ENCODE measurements around the gene UQCRFS1.

UQCRFS1 gene

DNA sequence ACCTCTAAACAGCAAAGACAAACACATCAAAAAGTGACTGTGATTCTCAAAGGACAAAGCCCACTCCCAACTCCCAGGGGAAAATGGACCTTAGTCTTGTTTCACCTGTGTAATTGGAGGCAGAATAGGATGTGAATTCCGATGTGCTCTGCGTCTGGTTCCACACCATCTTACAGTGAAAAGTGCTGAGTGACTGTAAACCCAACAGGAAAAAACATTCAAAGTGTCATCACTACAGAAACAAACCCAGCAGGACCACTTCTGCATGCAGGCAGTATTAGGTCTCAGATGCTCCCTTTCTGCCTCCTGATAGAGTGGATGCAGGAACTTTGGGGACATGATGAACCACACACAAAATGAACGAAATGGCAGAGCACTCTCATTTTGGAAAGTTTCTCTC is 6.5 kb downstream of the UQCRFS1 start:
- Histone ChIP-seq H4K8ac (ENCODE audit: low read depth, low read length) (no peak overlapping the region), H3K23ac (ENCODE audit: low read length) (no peak overlapping the region), H2AK5ac (ENCODE audit: low read length) (no peak overlapping the region), H3K4me1 (ENCODE audit: control insufficient read depth in 1 of 2, insufficient read depth in 2 of 2, low read length in 2 of 2) (no peaks in the 10 kb centered on the region), H3K27me3 (ENCODE audit: insufficient read depth, low read length) (no peaks in the 10 kb centered on the region), H3K9ac (ENCODE audit: low read length) (no peak overlapping the region), H2BK120ac (ENCODE audit: insufficient read depth, low read length, poor library complexity) (no peak overlapping the region), H3K27ac (ENCODE audit: low read depth, low read length) (no peak overlapping the region), H2BK5ac (ENCODE audit: low read depth, low read length, poor library complexity) (no peak overlapping the region), H3K9me3 (ENCODE audit: insufficient read depth, low read depth, low read length) (no peaks in the 10 kb centered on the region), H3K4me3 (ENCODE audit: low read depth, low read length) (no peak overlapping the region), H3K79me2 (ENCODE audit: control insufficient read depth, insufficient read depth, low read length, poor library complexity) (peaks cover 1% of the 10 kb centered on the region), H3K4me2 (ENCODE audit: low read length) (no peak overlapping the region), H2AFZ (ENCODE audit: insufficient read depth, low read length, poor library complexity) (no peak overlapping the region), H3K14ac (ENCODE audit: low read length) (no peak overlapping the region), H3K18ac (ENCODE audit: low read length) (no peak overlapping the region), H4K12ac (ENCODE audit: low read depth, low read length) (no peak overlapping the region), H2BK12ac (ENCODE audit: low read length) (no peak overlapping the region), H4K91ac (ENCODE audit: low read depth, low read length) (no peak overlapping the region), H3K36me3 (ENCODE audit: control insufficient read depth in 1 of 2, insufficient read depth in 2 of 2, low read length in 2 of 2) (peaks cover 2 to 11% of the 10 kb centered on the region in 2 experiments), H3K79me1 (ENCODE audit: low read length) (no peaks in the 10 kb centered on the region), H3K4ac (ENCODE audit: low read depth, low read length) (no peak overlapping the region)
- no CpG with 5 or more reads among the region's 3 CpGs for WGBS (ENCODE audit: extremely low coverage, insufficient coverage, insufficient read length)
- DNase-seq: no peak

DNA sequence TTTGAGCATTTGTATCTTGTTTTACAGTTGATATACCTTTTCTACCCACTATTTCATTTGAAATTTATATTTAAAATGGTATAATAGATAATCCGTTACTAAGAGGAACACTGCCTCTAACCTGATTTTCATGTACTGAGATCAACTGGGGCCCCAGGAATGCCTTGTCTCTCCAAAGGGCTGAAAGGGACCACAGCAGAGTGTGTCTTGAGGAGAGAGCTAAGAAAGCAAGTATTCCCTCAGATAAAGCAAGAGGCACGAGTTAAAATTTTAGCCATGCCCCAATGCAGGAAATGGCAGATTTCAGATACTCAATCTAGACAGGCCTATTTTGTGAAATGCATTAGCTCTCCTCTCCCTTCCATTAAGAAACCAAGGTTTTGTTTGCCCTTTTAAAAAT is 10.7 kb downstream of the UQCRFS1 start:
- Histone ChIP-seq H3K23ac (ENCODE audit: low read length) (no peak overlapping the region), H4K8ac (ENCODE audit: low read depth, low read length) (no peak overlapping the region), H2BK12ac (ENCODE audit: low read length) (no peak overlapping the region), H2AFZ (ENCODE audit: insufficient read depth, low read length, poor library complexity) (no peak overlapping the region), H3K36me3 (ENCODE audit: control insufficient read depth in 1 of 2, insufficient read depth in 2 of 2, low read length in 2 of 2) (peaks cover 0 to 8% of the 10 kb centered on the region in 2 experiments), H3K18ac (ENCODE audit: low read length) (no peak overlapping the region), H2AK5ac (ENCODE audit: low read length) (no peak overlapping the region), H3K79me1 (ENCODE audit: low read length) (no peaks in the 10 kb centered on the region), H3K9me3 (ENCODE audit: insufficient read depth, low read depth, low read length) (no peaks in the 10 kb centered on the region), H3K27me3 (ENCODE audit: insufficient read depth, low read length) (no peaks in the 10 kb centered on the region), H3K9ac (ENCODE audit: low read length) (no peak overlapping the region), H3K4me2 (ENCODE audit: low read length) (no peak overlapping the region), H2BK120ac (ENCODE audit: insufficient read depth, low read length, poor library complexity) (no peak overlapping the region), H4K91ac (ENCODE audit: low read depth, low read length) (no peak overlapping the region), H3K4me3 (ENCODE audit: low read depth, low read length) (no peak overlapping the region), H3K27ac (ENCODE audit: low read depth, low read length) (no peak overlapping the region), H4K12ac (ENCODE audit: low read depth, low read length) (no peak overlapping the region), H3K14ac (ENCODE audit: low read length) (no peak overlapping the region), H3K4me1 (ENCODE audit: control insufficient read depth in 1 of 2, insufficient read depth in 2 of 2, low read length in 2 of 2) (no peaks in the 10 kb centered on the region), H2BK5ac (ENCODE audit: low read depth, low read length, poor library complexity) (no peak overlapping the region), H3K79me2 (ENCODE audit: control insufficient read depth, insufficient read depth, low read length, poor library complexity) (no peaks in the 10 kb centered on the region), H3K4ac (ENCODE audit: low read depth, low read length) (no peak overlapping the region)
- no peak for DNase-seq
- no CpG with 5 or more reads among the region's 2 CpGs for WGBS (ENCODE audit: extremely low coverage, insufficient coverage, insufficient read length)

GRCh38 chr19:29201855-29202254 is 11.1 kb downstream of the UQCRFS1 start:
- no peaks in the 10 kb centered on the region for H3K79me1 ChIP-seq (ENCODE audit: low read length)
- no peak overlapping the region for H3K4me3 ChIP-seq (ENCODE audit: low read depth, low read length)
- no peak overlapping the region for H3K23ac ChIP-seq (ENCODE audit: low read length)
- WGBS (ENCODE audit: extremely low coverage, insufficient coverage, insufficient read length): no CpG with 5 or more reads among the region's 2 CpGs
- no peak overlapping the region for H3K9ac ChIP-seq (ENCODE audit: low read length)
- no peak overlapping the region for H2BK5ac ChIP-seq (ENCODE audit: low read depth, low read length, poor library complexity)
- H3K27me3 ChIP-seq (ENCODE audit: insufficient read depth, low read length): no peaks in the 10 kb centered on the region
- no peaks in the 10 kb centered on the region for H3K4me1 ChIP-seq (ENCODE audit: control insufficient read depth in 1 of 2, insufficient read depth in 2 of 2, low read length in 2 of 2)
- H3K18ac ChIP-seq (ENCODE audit: low read length): no peak overlapping the region
- H3K14ac ChIP-seq (ENCODE audit: low read length): no peak overlapping the region
- H4K91ac ChIP-seq (ENCODE audit: low read depth, low read length): no peak overlapping the region
- H3K79me2 ChIP-seq (ENCODE audit: control insufficient read depth, insufficient read depth, low read length, poor library complexity): no peaks in the 10 kb centered on the region
- DNase-seq: no peak
- no peak overlapping the region for H3K4me2 ChIP-seq (ENCODE audit: low read length)
- no peak overlapping the region for H2AK5ac ChIP-seq (ENCODE audit: low read length)
- no peak overlapping the region for H2BK12ac ChIP-seq (ENCODE audit: low read length)
- H2AFZ ChIP-seq (ENCODE audit: insufficient read depth, low read length, poor library complexity): no peak overlapping the region
- no peak overlapping the region for H3K4ac ChIP-seq (ENCODE audit: low read depth, low read length)
- peaks cover 0 to 6% of the 10 kb centered on the region in 2 experiments for H3K36me3 ChIP-seq (ENCODE audit: control insufficient read depth in 1 of 2, insufficient read depth in 2 of 2, low read length in 2 of 2)
- H3K9me3 ChIP-seq (ENCODE audit: insufficient read depth, low read depth, low read length): no peaks in the 10 kb centered on the region
- H3K27ac ChIP-seq (ENCODE audit: low read depth, low read length): no peak overlapping the region
- H2BK120ac ChIP-seq (ENCODE audit: insufficient read depth, low read length, poor library complexity): no peak overlapping the region
- no peak overlapping the region for H4K12ac ChIP-seq (ENCODE audit: low read depth, low read length)
- H4K8ac ChIP-seq (ENCODE audit: low read depth, low read length): no peak overlapping the region

DNA sequence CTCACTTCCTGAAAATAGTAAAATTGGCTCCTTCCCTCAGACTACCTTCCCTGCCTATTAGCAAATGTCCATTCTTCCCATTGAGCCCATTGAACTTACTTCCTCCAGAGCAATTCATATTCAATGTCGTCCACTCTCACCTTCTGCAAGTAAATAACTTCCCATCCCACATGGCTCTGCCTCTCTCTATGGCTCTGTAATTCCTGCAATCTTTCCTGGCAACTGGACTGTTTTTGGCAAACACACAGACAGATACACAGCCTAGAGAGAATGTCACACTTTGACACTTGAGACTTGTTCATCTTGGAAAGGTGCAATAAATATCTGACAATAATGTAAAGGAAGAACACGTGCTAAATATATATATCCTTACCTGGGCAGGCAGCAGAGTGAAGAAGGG is 18.3 kb downstream of the UQCRFS1 start:
- Histone ChIP-seq H3K18ac (ENCODE audit: low read length) (no peak overlapping the region), H2BK12ac (ENCODE audit: low read length) (no peak overlapping the region), H3K79me1 (ENCODE audit: low read length) (no peaks in the 10 kb centered on the region), H3K27me3 (ENCODE audit: insufficient read depth, low read length) (no peaks in the 10 kb centered on the region), H3K36me3 (ENCODE audit: control insufficient read depth in 1 of 2, insufficient read depth in 2 of 2, low read length in 2 of 2) (no peaks in the 10 kb centered on the region), H4K12ac (ENCODE audit: low read depth, low read length) (no peak overlapping the region), H4K91ac (ENCODE audit: low read depth, low read length) (no peak overlapping the region), H2BK5ac (ENCODE audit: low read depth, low read length, poor library complexity) (no peak overlapping the region), H3K9me3 (ENCODE audit: insufficient read depth, low read depth, low read length) (no peaks in the 10 kb centered on the region), H2BK120ac (ENCODE audit: insufficient read depth, low read length, poor library complexity) (no peak overlapping the region), H4K8ac (ENCODE audit: low read depth, low read length) (no peak overlapping the region), H3K27ac (ENCODE audit: low read depth, low read length) (no peak overlapping the region), H3K23ac (ENCODE audit: low read length) (no peak overlapping the region), H3K4ac (ENCODE audit: low read depth, low read length) (no peak overlapping the region), H3K9ac (ENCODE audit: low read length) (no peak overlapping the region), H3K4me3 (ENCODE audit: low read depth, low read length) (no peak overlapping the region), H3K4me2 (ENCODE audit: low read length) (no peak overlapping the region), H3K4me1 (ENCODE audit: control insufficient read depth in 1 of 2, insufficient read depth in 2 of 2, low read length in 2 of 2) (no peaks in the 10 kb centered on the region), H3K79me2 (ENCODE audit: control insufficient read depth, insufficient read depth, low read length, poor library complexity) (no peaks in the 10 kb centered on the region), H3K14ac (ENCODE audit: low read length) (no peak overlapping the region), H2AFZ (ENCODE audit: insufficient read depth, low read length, poor library complexity) (no peak overlapping the region), H2AK5ac (ENCODE audit: low read length) (no peak overlapping the region)
- no CpG with 5 or more reads among the region's 2 CpGs for WGBS (ENCODE audit: extremely low coverage, insufficient coverage, insufficient read length)
- DNase-seq: no peak

Data from trophoblast cell (in vitro differentiated cells and primary cell).